CD4-positive, alpha-beta memory T cell (primary cell): ENCODE data around the gene TLCD2. TPM values are rescaled to one million over a fixed set of nuclear protein-coding genes. Genes with fewer than 3 reads are reported as not detected.

Source experiments
- CTCF ChIA-PET: fragments of 350-600 bp; sonication (Branson Sonifier 250); formaldehyde crosslinking; loops from one replicate; lab custom pipeline; 2021; ENCODE audit warnings: inconsistent platforms; ENCODE audit not compliant: partially characterized antibody; lab: Charles Lee
- POLR2A ChIA-PET: fragments of 350-600 bp; sonication (Branson Sonifier 250); formaldehyde crosslinking; loops from one replicate; lab custom pipeline; 2021; ENCODE audit not compliant: partially characterized antibody; lab: Charles Lee
- DNase-seq, 5 donors: peaks; one replicate each; pipeline versions ENCODE4 v3.0.0 to v3.0.0-alpha.2; 2020 to 2022; ENCODE audit warnings: mixed read lengths in 1 of 5
- H3K27ac ChIP-seq: one replicate; pipeline ENCODE4 v1.7.0; 2013; ENCODE audit warnings: low read depth, low read length
- H3K27me3 ChIP-seq: 2 replicates; pipeline ENCODE4 v1.7.0; 2013; ENCODE audit warnings: mild to moderate bottlenecking, low read length, moderate library complexity; ENCODE audit not compliant: insufficient read depth
- H3K36me3 ChIP-seq: 2 replicates; pipeline ENCODE4 v1.7.0; 2013; ENCODE audit warnings: mild to moderate bottlenecking, low read length, moderate library complexity; ENCODE audit not compliant: insufficient read depth
- H3K4me1 ChIP-seq: 2 replicates; pipeline ENCODE4 v1.7.0; 2013; ENCODE audit warnings: mild to moderate bottlenecking, low read length, moderate library complexity; ENCODE audit not compliant: insufficient read depth
- H3K4me3 ChIP-seq, 2 donors: one replicate each; pipeline ENCODE4 v1.7.0; 2013; ENCODE audit warnings: low read length in 2 of 2, mild to moderate bottlenecking in 1 of 2
- H3K9me3 ChIP-seq, 2 donors: one replicate each; pipeline ENCODE4 v1.7.0; 2013; ENCODE audit warnings: low read length in 2 of 2, control low read depth in 1 of 2; ENCODE audit not compliant: control insufficient read depth in 1 of 2
- H3K27ac Mint-ChIP-seq, 7 donors: one replicate each; pipeline ENCODE4 v1.8.0; 2020 to 2021; ENCODE audit warnings: mixed read lengths in 7 of 7, mild to moderate bottlenecking in 6 of 7, inconsistent platforms in 3 of 7, moderate library complexity in 3 of 7
- H3K27me3 Mint-ChIP-seq, 2 donors: one replicate each; pipeline ENCODE4 v1.8.0; 2020 to 2021; ENCODE audit warnings: mixed read lengths in 2 of 2
- H3K36me3 Mint-ChIP-seq, 2 donors: one replicate each; pipeline ENCODE4 v1.8.0; 2020 to 2021; ENCODE audit warnings: mixed read lengths in 2 of 2, inconsistent platforms in 1 of 2, mild to moderate bottlenecking in 1 of 2
- H3K4me1 Mint-ChIP-seq, 4 donors: one replicate each; pipeline ENCODE4 v1.8.0; 2020 to 2021; ENCODE audit warnings: mixed read lengths in 4 of 4, mild to moderate bottlenecking in 1 of 4
- H3K4me3 Mint-ChIP-seq, 8 donors: one replicate each; pipeline ENCODE4 v1.8.0; 2020 to 2021; ENCODE audit warnings: mixed read lengths in 8 of 8, mild to moderate bottlenecking in 7 of 8, moderate library complexity in 6 of 8, inconsistent platforms in 3 of 8
- H3K9me3 Mint-ChIP-seq, 8 donors: one replicate each; pipeline ENCODE4 v1.8.0; 2020 to 2021; ENCODE audit warnings: mixed read lengths in 8 of 8, mild to moderate bottlenecking in 5 of 8, inconsistent platforms in 3 of 8, moderate library complexity in 1 of 8
- intact Hi-C: fragments of 100-400 bp; cut with micrococcal nuclease; formaldehyde crosslinking; loops from one replicate; pipeline ENCODE4 v1.15.1; 2023
- polyA plus RNA-seq, 2 donors: library from polyadenylated mRNA; unstranded; fragments of 300-500 nt; fragmentation: Illumina TruSeq; gene quantifications; one replicate each; pipeline ENCODE4 v1.2.3, GENCODE V29; 2021
- total RNA-seq, 2 experiments: library from RNA; stranded (reverse); gene quantifications; one replicate each; pipeline ENCODE4 v1.2.3, GENCODE V29; 2021

Gene TLCD2, protein sequence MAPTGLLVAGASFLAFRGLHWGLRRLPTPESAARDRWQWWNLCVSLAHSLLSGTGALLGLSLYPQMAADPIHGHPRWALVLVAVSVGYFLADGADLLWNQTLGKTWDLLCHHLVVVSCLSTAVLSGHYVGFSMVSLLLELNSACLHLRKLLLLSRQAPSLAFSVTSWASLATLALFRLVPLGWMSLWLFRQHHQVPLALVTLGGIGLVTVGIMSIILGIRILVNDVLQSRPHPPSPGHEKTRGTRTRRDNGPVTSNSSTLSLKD
- total RNA-seq (under 1 TPM; 0.75 to 0.81 TPM), polyA plus RNA-seq (under 1 TPM in 1 of 2 donors, not detected in 1; 0.24 TPM)

DNA sequence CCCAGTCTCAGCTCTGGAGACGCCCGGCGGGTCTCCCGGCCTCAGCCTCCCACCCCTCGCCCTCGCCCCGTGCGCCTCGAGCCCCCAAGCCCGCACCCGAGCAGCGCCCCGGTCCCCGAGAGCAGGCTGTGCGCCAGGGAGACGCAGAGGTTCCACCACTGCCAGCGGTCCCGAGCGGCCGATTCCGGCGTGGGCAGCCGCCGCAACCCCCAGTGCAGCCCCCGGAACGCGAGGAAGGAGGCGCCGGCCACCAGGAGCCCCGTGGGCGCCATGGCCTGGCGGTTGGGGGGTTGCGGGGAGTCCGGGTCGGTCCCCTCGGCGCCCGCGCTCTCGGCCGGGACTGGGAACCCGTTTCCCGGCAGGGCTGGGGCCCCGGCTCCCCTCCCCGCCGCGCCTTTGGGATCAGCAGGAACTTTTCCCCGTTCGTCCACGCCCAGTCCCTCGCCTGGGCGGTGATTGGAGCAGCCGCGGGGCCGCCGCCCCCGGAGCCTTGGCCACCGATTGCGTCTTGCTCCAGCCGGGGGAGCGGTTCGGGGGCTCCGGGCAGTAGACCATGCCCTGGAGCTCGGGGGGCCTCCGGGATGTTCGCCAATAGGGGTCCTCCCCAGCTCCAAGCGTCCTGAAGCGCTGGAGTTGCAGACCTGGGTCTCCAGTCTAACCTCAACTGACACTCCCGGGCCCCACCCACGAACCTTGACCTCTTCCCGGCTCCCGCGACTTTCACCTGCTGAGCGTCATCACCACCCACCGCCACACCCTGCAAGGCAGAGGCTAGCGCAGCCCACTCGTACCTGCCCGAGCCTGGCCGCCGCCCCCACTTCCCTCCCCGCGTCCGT is at the start of gene TLCD2:
TSS of gene TLCD2 (minus strand) at position 407 of the 836 bp plus-strand sequence. CDS start at position 272, 135 bp downstream.
- no peaks in the 10 kb centered on the region for H3K27me3 ChIP-seq
- peaks cover 0 to 2% (median 0%) of the 10 kb centered on the region in 8 donors for H3K9me3 Mint-ChIP-seq
- H3K27me3 Mint-ChIP-seq: peaks cover 0 to 2% of the 10 kb centered on the region in 2 donors
- peaks cover 12 to 49% (median 30%) of the 10 kb centered on the region in 4 donors for H3K4me1 Mint-ChIP-seq
- peak within 1 kb of the TSS; percentile 74 to 86 (median 80) for H3K4me3 Mint-ChIP-seq
- H3K36me3 ChIP-seq: no peaks in the 10 kb centered on the region
- no peaks in the 10 kb centered on the region for H3K9me3 ChIP-seq
- intact Hi-C loops: loop anchor here (5.0 kb wide), 1 partner anchor 43 kb away; no protein-coding TSS in a partner anchor
- POLR2A ChIA-PET: no interaction called here
- H3K36me3 Mint-ChIP-seq: peaks cover 7 to 8% of the 10 kb centered on the region in 2 donors
- DNase-seq: no peak
- H3K4me1 ChIP-seq: peaks cover 32% of the 10 kb centered on the region
- H3K4me3 ChIP-seq: peak within 1 kb of the TSS; percentile 17 to 51
- CTCF ChIA-PET: interaction anchor here (0.9 kb wide), 1 partner anchor 74 kb away, joined by 3 read pairs; no protein-coding TSS in a partner anchor
- peak within 1 kb of the TSS; percentile 61 to 91 (median 78) for H3K27ac Mint-ChIP-seq
- H3K27ac ChIP-seq: peak within 1 kb of the TSS; percentile 36

DNA sequence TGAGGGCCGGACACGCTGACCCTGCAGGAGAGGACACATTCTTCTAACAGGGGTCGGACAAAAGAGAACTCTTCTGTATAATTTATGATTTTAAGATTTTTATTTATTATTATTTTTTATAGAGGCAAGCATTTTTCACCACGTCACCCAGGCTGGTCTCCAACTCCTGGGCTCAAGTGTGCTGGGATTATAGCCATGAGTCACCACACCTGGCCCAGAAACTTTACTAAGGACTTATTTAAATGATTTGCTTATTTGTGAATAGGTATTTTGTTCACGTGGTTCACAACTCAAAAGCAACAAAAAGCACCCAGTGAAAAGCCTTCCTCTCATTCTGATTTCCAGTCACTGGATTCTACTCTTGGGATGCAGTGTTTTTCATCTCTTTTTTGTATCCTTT is 49.4 kb upstream of the TLCD2 start:
- H3K27ac ChIP-seq: no peak overlapping the region
- peaks cover 31% of the 10 kb centered on the region for H3K4me1 ChIP-seq
- H3K4me1 Mint-ChIP-seq: peaks cover 16 to 48% (median 18%) of the 10 kb centered on the region in 4 donors
- no peaks in the 10 kb centered on the region for H3K9me3 ChIP-seq
- no peaks in the 10 kb centered on the region for H3K9me3 Mint-ChIP-seq
- H3K27me3 ChIP-seq: no peaks in the 10 kb centered on the region
- no peak overlapping the region for H3K4me3 Mint-ChIP-seq
- H3K27ac Mint-ChIP-seq: peak overlapping the region in 2 of 7 donors; percentile 55 to 59
- no peaks in the 10 kb centered on the region for H3K36me3 Mint-ChIP-seq
- intact Hi-C loops: no loop called here
- H3K27me3 Mint-ChIP-seq: peaks cover 0 to 2% of the 10 kb centered on the region in 2 donors
- ChIA-PET CTCF (no interaction called here), POLR2A (interaction anchor here (1.3 kb wide), 1 partner anchor 43 kb away, joined by 4 read pairs; no protein-coding TSS in a partner anchor)
- H3K4me3 ChIP-seq: no peak overlapping the region
- DNase-seq: no peak
- H3K36me3 ChIP-seq: no peaks in the 10 kb centered on the region

DNA sequence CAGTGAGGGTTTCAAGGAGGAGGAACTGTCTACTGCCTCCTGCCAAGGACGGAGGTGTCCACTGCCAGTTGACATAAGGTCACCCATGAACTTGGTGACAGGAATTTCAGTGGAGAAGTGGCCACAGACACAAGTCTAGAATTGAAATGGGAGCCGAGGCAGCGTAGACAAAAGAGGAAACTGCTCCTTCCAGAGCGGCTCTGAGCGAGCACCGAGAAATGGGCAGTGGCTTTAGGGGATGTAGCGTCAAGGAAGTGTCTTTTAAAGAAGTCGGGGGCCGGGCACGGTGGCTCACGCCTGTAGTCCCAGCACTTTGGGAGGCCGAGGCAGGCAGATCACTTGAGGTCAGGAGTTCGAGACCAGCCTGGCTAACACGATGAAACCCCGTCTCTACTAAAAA is 48.6 kb upstream of the TLCD2 start:
- intact Hi-C loops: no loop called here
- H3K27ac Mint-ChIP-seq: peak overlapping the region in 5 of 7 donors; percentile 29 to 83 (median 45)
- Histone ChIP-seq H3K9me3 (no peaks in the 10 kb centered on the region), H3K36me3 (no peaks in the 10 kb centered on the region), H3K27ac (no peak overlapping the region), H3K27me3 (no peaks in the 10 kb centered on the region), H3K4me3 (no peak overlapping the region), H3K4me1 (peaks cover 24% of the 10 kb centered on the region)
- H3K4me3 Mint-ChIP-seq: no peak overlapping the region
- DNase-seq: no peak
- no peaks in the 10 kb centered on the region for H3K36me3 Mint-ChIP-seq
- no peaks in the 10 kb centered on the region for H3K9me3 Mint-ChIP-seq
- peaks cover 9 to 41% (median 11%) of the 10 kb centered on the region in 4 donors for H3K4me1 Mint-ChIP-seq
- ChIA-PET POLR2A (no interaction called here), CTCF (no interaction called here)
- peaks cover 0 to 2% of the 10 kb centered on the region in 2 donors for H3K27me3 Mint-ChIP-seq

DNA sequence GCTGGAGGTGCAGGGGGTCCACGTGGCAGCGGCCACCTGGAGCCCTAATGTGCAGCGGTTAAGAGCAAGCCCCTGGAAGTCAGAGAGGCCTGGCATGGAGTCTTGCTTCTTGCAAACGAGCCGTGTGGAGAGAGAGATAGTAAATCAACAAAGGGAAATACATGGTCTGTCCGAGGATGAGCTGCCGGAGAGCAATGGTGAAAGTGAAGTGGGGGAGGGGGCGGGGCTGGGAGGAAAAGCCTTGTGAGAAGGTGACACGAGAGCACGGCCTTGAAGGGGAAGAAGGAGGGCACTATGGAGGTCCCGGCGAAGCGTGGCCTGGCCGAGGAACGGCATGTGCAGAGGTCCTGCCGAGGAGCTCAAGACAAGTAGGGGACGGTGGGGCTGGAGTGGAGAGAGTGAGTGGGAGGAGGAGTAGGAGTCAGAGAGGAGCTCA is 45.7 kb upstream of the TLCD2 start:
- DNase-seq: no peak
- intact Hi-C loops: no loop called here
- peak overlapping the region in 3 of 7 donors; percentile 13 to 81 (median 70) for H3K27ac Mint-ChIP-seq

DNA sequence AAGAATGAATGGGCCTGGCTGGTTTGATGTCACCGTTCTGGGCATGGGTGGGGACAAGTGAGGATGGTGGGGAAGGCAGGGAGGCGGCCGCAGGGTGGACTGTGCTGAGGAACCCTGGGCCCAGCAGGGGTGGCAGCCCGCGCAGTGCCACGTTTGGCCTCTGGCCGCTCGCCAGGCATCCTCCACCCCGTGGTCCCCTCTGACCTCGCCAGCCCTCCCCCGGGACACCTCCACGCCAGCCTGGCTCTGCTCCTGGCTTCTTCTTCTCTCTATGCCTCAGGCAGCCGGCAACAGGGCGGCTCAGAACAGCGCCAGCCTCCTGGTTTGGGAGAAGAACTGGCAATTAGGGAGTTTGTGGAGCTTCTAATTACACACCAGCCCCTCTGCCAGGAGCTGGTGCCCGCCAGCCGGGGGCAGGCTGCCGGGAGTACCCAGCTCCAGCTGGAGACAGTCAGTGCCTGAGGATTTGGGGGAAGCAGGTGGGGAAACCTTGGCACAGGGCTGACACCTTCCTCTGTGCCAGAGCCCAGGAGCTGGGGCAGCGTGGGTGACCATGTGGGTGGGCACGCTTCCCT is 45.2 kb upstream of the TLCD2 start:
- H3K27ac ChIP-seq: no peak overlapping the region
- H3K36me3 ChIP-seq: no peaks in the 10 kb centered on the region
- H3K27me3 Mint-ChIP-seq: peaks cover 0 to 2% of the 10 kb centered on the region in 2 donors
- H3K36me3 Mint-ChIP-seq: no peaks in the 10 kb centered on the region
- ChIA-PET CTCF (interaction anchor here (0.9 kb wide), 1 partner anchor 18 kb away, joined by 3 read pairs; no protein-coding TSS in a partner anchor), POLR2A (interaction anchor here (0.6 to 1.1 kb wide), 3 partner anchors 9 to 74 kb away, joined by 3 read pairs; partner anchors contain the start of gene SMYD4)
- H3K27ac Mint-ChIP-seq: peak overlapping the region in 1 of 7 donors; percentile 24
- no peaks in the 10 kb centered on the region for H3K9me3 Mint-ChIP-seq
- H3K4me3 Mint-ChIP-seq: no peak overlapping the region
- no peaks in the 10 kb centered on the region for H3K4me1 ChIP-seq
- intact Hi-C loops: no loop called here
- peaks cover 0 to 11% (median 1%) of the 10 kb centered on the region in 4 donors for H3K4me1 Mint-ChIP-seq
- no peak for DNase-seq
- H3K27me3 ChIP-seq: no peaks in the 10 kb centered on the region
- H3K9me3 ChIP-seq: no peaks in the 10 kb centered on the region
- no peak overlapping the region for H3K4me3 ChIP-seq

More for the DNA sequence above, 45.7 kb upstream of the TLCD2 start:
- ChIA-PET POLR2A (interaction anchor here (0.6 kb wide), 1 partner anchor 74 kb away, joined by 3 read pairs; the partner anchor contains the start of gene SMYD4), CTCF (interaction anchor here (0.9 to 2.4 kb wide), 2 partner anchors 18 to 35 kb away, joined by 3 to 8 read pairs; no protein-coding TSS in a partner anchor)
- Histone ChIP-seq H3K4me3 (no peak overlapping the region), H3K9me3 (no peaks in the 10 kb centered on the region), H3K27me3 (no peaks in the 10 kb centered on the region), H3K4me1 (no peaks in the 10 kb centered on the region), H3K36me3 (no peaks in the 10 kb centered on the region), H3K27ac (no peak overlapping the region)
- Mint-ChIP-seq H3K27me3 (peaks cover 0 to 2% of the 10 kb centered on the region in 2 donors), H3K9me3 (no peaks in the 10 kb centered on the region), H3K36me3 (no peaks in the 10 kb centered on the region), H3K4me1 (peaks cover 0 to 11% (median 1%) of the 10 kb centered on the region in 4 donors), H3K4me3 (no peak overlapping the region)

DNA sequence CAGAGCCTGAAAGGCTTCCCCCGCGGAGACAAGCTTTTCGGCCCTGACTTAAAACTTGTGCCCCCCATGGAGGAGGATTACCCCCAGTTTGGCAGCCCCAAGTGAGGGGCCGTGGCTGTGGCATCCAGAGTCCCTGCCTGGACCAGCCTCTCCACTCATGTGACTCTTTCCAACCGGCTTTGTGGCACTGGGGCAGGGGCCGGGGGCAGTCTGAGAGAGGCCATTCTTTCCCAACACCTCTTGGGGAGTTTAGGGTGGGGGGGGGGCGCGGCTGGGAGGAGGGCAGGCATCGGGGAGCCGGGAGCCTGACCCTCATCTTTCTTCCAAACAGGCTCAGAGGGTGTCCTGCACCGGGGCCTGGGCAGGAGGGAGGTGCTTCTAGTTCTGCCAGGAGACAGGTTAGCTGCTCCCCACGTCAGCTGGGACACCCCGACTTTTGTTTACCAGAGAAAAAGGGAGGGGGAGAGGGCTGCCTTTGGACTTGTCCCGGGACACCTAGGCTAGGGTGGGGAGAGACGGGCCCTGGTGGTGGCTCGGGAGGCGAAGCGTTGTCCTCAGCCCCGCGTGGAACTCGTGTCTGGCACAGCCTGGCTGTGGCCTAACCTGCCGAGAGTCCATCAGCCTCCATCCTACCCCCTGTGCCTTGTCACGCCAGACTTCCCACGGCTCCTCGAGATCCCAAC is 44.4 kb upstream of the TLCD2 start:
- no peak for DNase-seq
- no peaks in the 10 kb centered on the region for H3K27me3 ChIP-seq
- no peaks in the 10 kb centered on the region for H3K36me3 ChIP-seq
- ChIA-PET POLR2A (interaction anchor here (0.6 to 3.1 kb wide), 3 partner anchors 8 to 15 kb away, joined by 3 to 17 read pairs (median 3); partner anchors contain the start of gene SERPINF1), CTCF (no interaction called here)
- Mint-ChIP-seq H3K36me3 (no peaks in the 10 kb centered on the region), H3K27me3 (peaks cover 0 to 2% of the 10 kb centered on the region in 2 donors), H3K9me3 (no peaks in the 10 kb centered on the region), H3K27ac (peak overlapping the region in 1 of 7 donors; percentile 24), H3K4me3 (no peak overlapping the region), H3K4me1 (peaks cover 0 to 11% (median 1%) of the 10 kb centered on the region in 4 donors)
- H3K9me3 ChIP-seq: no peaks in the 10 kb centered on the region
- intact Hi-C loops: no loop called here
- H3K4me1 ChIP-seq: no peaks in the 10 kb centered on the region
- no peak overlapping the region for H3K4me3 ChIP-seq
- no peak overlapping the region for H3K27ac ChIP-seq
